GM18873 (cell line): ENCODE data around the gene FN1.

ENCODE experiments used
- ATAC-seq: cut with Tn5 transposase; IDR thresholded peaks from one replicate; pipeline ENCODE4 v1.9.1; 2021; ENCODE audit warnings: mild to moderate bottlenecking, moderate library complexity, moderate number of reproducible peaks; ENCODE audit not compliant: unreplicated experiment, low FRiP score

Gene FN1

DNA sequence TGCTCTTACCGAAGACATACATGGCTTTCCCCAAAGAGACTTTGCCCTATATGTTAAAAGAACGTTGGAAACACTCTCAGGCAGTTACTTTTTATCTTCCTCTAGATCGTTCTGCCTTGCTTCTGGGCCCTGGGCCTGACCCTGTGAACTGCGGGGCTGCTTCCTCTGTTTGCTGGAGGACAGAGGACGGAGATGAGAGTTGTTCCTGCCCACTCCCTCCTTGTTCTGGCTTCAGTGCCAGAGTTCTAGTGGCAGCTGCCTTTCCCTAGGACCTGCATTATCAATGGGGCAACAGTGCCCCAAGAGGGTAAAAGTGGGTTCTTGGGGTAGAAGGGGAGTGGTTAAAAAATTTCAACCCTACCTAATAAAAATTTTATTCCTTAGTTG lies 6.5 kb upstream of the FN1 start:
- no peak for ATAC-seq

DNA sequence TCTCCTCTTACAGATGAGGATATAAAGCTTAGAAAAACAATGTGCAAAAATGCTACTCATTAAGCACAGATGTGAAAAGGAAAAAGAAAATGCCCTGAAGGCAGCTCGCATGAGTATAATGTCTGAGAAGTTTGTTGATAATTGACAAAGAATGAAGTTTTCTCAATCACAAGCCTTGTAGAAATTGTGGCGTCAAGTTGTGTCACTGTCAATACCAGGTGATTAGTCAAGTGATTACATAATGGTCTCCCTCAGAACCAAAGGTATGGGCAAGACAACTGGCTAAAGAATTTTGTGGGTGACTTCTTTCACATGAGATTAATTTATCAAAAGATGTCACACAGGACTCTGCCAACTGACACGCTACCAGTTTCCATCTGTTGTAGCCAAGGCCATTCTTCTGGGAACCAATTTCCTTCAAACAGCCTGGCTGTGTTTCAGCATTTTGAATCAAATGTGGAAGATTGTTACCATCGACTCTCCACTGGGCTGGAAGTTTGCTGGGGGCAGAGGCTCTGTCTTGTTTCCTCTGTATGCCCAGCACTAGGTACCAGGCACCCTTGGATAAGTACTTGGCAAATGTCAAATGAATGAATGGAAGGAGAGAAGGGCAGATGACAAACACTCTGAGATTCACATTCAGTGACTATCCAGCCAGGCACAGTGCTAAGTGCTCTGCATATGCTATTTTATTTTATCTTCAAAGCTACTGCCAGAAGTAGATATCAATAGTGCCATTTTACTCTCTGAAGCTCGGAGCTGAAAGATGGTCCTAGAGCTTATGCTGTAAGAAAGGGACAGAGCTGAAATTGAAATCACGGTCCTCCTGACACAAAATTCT lies 5.9 kb upstream of the FN1 start:
- no peak for ATAC-seq

DNA sequence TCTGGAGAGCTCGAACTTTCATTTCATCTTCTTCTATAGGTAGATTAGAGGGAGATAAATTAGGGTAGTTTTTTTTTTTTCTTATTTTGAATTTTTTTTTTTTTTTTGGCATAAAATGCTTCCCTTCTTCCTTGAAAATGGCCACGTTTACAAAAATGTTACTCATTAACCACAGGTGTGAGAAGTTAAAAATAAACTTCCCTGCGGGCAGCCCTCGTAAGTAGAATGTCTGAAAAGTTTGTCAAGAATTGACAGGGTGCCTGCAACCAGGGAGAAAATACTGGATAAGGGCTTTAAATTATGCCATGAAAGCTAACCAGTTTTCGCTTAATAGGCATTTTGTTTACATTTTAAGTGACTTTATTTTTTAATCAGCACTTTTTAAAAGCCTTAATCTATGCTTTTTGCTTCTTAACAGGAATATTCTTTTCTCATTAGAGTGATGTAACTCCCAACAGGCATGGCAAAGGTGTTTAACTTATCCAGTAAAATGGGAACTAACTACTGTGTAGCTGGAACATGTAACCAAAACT lies 4.2 kb upstream of the FN1 start:
- no peak for ATAC-seq

DNA sequence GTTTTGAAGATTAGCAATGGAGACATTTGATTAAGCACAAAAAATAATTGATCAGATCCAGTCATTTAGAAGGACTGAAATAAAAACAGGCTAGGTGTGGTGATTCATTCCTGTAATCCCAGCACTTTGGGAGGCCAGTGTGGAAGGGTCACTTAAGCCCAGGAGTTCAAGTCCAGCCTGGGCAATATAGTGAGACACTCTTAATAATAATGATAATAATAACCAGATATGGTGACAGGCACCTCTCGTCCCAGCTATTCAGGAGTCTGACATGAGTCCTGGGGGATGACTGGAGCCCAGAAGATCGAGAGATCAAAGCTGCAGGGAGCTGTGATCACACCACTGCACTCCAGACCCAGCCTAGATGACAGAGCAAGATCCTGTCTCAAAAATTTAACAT lies 3.5 kb upstream of the FN1 start:
- no peak for ATAC-seq

DNA sequence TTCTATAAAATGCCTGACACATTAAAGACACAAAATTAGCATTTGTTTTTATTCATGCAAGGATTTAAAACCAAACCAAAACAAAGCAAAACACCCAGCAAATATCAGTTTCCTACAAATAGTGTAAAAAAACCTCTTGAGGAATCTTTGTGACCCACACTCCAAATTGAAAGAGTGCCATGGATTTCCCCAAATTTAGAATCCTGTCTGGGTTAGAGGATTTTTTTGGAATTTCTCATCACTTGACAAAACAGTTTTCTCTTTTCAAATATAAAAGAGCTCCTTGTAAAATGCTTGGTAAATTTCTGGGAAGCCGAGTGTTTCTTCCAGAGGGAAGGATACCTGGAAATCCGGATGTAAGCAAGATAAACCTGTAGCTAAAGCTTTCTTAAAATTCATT lies 1.7 kb upstream of the FN1 start:
- ATAC-seq, result no peak

DNA sequence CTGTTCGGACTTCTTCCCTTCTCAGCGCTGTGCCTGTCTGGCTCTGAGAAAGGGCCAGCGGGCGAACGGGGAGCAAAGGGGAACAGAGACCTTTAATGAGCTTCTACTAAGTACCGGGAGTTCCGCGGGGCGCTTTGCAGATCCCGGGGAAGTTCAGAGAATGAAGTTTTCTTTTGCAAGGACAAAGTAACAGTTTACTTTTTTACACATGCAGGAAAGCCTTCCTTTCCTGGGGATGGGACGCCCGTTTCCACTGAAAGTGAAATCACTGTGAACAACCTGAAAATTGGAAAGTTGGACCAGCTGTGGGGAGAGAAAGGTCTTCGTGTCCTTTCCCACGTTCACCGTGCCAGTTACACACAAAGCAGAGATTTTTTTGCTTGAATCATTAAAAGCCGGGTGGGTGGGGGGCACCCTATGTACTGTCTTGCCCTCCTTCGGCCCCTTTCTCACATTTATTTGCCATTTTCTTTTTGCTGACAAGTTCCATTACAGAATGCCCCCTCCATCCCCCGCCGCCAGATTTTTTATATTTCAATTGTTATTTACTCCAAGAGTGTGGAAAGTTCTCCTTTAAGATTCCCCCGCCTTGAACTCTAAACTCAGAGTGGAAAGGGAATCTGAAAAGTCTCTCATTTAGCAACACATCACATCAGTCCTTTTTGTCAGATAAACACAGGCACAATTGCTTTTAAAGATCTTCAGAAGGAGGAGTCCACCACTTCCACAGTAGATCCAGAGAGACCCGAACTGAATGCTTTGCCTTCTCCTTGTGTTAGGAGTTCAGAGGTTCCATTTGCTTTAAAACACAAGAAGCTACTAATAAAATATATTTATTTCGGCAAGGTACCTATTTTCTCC lies 1.1 kb upstream of the FN1 start:
- ATAC-seq, result no peak

DNA sequence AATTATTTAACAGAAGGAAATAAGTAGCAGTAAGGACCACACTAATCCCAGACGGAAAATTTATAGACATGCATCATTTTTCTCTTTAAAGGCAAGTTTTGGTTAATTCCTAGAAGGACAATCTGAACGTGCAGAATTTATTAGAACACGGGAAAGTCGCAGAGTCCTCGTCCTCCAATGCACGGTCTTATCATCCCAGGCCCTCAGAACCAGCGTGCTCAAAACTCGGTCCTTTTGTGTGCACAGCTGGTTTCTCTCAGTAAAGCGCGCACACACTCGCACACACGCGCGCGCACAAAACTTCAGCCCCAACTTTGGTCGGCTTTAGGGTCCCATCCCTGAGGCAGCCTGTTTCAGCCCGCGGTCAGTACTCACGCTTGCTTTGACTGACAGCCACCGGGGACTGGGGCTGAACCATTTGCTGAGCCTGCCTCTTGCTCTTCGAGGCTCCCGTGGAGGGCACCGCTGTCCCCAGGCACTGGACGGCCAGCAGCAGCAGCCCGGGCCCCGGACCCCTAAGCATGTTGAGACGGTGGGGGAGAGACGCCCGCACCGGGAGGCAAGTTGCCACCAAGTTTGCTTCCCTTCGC lies 493 bp downstream of the FN1 start:
- ATAC-seq, result no peak

DNA sequence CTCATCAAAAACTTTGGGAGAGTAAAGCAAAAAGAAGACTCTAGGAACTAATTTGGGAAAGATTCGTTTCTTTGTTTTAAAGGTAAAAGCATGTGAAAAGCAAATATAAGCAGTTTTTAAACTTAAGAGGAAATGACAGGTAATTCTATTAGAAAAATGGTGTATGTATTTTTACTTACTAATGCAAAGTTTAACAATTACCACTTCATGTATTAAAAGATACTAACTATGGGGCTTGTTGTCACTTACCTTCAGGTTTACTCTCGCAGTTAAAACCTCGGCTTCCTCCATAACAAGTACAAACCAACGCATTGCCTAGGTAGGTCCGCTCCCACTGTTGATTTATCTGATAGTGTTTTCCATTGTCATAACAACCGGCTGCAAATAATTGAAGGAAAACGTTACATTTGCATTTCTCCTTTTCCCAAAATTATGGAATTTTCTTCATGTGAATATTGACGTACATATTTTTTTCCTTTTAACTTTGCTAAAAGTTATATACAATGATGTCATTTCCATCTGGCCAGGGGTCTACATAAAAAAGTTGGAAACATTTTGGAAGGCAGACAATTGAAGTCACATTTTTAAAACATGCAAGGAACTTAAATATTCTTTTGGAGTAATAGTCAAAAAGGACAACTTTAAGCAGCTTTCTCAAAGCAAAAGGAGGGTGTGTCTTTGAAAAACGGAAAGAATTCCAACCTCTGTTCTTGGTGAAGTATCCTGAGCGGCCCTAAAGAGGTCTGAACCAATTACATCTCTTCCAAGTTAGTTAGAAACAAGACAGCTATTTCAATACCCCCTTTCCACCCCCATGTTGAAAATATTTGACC lies 1.2 kb downstream of the FN1 start:
- ATAC-seq, result no peak

DNA sequence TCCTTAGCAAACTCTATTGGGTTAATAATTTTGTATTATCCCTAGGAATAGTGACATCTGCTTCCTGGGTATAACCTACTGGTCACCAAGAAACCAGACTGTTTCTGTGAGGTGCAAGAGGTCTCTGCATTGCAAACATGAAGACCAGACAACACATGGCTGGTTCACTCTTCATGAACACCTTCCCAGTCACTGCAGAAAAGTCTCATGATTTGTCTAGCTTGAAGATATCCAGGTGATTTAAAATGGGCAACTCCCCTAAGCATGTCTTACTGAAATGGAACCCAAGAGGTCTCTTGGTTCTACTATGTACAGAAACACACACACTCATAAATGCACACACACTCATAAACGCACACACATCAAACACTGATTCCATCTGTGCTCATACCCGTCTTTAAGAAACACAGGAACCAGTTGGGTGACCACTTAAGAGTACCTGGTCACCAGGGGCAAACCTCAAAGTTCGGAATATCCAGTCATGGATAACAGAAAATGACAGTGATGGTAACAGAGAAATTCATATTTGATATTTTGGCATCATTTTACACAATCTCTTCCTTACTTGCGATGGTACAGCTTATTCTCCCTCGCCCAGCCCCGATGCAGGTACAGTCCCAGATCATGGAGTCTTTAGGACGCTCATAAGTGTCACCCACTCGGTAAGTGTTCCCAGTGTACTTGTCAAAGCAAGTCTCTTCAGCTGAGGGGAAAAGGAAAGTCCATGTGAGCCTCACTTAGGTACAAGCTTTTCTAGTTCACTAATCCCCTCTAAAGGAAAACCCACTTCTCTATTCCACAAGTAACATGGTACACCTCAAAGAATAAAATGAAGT lies 2.9 kb downstream of the FN1 start:
- no peak for ATAC-seq

DNA sequence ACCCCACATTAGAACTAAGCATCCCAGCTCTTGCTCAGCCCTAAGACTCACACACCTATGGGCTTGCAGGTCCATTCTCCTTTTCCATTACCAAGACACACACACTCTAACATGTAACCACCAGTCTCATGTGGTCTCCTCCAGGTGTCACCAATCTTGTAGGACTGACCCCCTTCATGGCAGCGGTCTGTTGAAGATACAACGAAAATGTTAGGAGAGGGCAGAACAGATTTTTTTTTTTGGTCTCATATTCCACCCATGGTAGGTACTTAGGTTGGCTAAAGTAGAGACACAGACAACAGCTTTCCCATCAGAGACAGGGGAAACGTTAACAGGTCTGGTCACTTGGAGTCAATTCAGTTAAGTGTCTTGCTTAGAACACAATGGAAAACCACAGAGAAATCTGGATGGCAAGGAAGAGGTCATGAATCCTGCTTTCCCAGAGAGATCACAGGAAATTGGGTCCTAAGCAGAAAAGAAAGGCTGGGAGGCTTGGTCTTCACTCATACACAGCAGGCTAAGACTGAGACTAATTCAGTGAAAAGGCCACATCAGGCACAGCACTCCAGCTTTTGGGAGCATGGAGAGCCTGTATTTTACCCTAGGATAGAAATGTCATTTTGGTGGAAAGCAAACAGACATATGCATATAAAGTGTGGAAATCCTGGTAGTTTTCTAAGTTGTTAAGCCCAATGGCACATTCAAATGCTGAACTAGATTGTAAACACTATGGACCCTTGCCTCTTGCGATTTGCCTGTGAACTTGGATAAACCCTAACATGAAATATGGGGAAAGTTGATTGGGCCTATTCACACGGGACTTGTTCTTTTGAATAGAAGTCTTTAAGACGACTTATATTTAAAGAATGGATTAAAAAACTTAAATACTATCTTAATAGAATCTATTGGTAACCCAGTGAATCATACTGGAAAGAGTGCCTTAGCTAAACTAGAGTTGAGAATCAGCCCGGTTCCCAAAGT lies 3.8 kb downstream of the FN1 start:
- ATAC-seq, result no peak

DNA sequence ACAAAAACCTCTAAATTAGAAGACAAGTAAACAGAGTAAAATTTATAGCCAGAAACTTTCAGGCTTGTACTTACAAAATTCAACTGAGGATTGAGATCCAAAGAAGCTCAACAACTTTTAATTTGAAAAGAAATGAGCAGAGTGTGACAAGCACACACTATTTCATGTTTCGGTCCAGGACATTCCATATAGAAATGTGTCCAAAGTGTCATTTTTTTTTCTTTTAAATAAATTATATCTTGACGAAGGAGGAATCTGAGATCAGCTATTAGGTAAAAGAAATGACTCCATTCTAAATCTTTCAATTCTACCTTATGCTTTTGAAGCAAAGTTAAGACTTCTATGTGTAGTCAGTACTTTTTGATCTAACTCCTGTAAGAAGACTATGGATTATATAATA lies 4.6 kb downstream of the FN1 start:
- ATAC-seq, result no peak

DNA sequence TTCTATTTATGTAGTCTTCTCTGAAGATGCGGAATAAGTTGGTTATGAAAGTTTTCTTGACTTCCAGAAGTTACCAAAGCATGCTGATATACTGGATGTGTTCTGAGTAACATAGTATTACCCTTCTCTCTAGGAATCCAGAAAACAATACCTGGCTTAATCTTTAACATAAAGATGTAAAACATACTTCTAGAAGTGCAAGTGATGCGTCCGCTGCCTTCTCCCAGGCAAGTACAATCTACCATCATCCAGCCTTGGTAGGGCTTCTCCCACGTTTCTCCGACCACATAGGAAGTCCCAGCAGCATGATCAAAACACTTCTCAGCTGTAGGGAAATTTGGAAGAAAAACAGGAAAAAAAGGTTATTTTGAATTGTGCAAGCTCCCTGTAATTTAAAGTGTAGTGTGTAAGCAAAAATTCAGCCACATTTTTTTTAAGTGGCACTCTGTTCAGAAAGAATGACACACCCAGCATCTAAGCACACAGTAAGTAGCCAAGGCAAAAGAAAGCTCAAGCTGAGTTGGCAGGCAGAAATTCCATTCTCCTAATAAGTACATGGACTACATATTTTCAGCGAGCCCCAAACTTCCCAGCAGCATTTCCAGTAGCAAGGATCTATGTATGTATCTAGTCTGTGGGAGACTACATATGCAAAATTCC lies 5.2 kb downstream of the FN1 start:
- no peak for ATAC-seq

DNA sequence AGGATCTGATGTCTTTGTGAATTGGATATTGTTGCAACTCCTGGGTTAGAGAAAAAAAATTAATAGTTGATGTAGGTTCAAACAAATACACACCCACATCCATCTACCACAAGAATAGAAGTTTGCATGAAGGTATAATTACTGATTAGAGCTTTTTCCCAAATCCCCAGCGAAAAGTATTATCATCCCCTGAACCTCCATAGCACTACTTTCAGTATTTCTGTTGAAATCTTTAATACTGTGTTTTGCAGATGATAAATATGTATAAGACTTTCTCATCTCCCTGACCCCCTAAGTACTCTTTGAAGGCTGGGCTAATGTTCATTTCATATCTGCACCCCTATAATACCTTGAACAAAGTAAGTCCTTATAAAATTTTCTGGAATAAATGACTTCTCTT lies 6.4 kb downstream of the FN1 start:
- ATAC-seq, result no peak

DNA sequence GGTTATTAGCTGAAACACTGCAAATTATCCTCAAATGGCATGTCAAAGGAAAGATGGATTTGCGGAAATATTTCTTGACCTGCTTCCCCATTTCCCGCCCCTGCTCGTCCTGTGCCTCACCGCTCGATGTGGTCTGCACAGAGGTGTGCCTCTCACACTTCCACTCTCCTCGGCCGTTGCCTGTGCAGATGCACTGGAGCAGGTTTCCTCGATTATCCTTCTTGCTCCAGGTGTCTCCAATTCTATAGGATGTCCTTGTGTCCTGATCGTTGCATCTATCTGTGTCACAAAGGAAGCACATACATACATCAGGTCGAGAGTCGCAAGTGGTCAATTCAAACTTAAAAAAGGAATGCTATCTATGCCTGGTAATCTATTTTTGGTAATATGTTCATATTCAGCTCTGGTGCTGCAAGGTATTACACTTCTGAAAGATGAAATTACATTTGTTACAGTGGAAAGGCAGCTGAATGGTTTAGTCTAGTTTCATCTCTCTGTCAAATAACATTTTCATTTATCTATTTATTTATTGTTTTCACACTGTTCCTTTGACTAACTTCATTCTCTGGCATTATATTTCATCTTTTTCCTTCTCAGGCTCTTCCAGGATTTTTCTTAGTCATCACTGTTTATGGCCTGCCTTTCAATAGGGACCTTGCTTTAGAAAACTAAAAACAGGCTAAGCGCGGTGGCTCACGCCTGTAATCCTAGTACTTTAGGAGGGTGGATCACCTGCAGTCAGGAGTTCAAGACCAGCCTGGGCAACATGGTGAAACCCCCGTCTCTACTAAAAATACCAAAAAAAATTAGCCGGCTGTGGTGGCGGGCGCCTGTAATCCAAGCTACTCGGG lies 7.6 kb downstream of the FN1 start:
- ATAC-seq, result no peak

DNA sequence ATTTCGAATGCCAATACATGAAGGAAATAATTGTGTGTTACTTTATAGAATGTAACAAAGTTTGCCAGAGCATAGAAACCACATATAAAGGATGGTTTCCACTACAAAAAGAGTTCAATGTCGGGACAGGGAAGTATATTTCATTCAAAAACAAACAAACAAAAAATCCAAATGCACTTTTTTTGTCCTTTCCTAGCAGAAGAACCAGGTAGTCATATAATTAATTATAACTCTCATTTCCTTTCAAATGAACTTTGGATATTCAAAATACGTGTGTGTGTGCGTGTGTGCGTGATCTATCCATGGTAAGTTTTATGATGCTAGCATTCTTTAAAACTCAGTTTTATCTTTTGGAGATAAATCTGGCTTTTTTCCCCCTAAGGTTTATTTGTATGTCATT lies 8.3 kb downstream of the FN1 start:
- no peak for ATAC-seq

DNA sequence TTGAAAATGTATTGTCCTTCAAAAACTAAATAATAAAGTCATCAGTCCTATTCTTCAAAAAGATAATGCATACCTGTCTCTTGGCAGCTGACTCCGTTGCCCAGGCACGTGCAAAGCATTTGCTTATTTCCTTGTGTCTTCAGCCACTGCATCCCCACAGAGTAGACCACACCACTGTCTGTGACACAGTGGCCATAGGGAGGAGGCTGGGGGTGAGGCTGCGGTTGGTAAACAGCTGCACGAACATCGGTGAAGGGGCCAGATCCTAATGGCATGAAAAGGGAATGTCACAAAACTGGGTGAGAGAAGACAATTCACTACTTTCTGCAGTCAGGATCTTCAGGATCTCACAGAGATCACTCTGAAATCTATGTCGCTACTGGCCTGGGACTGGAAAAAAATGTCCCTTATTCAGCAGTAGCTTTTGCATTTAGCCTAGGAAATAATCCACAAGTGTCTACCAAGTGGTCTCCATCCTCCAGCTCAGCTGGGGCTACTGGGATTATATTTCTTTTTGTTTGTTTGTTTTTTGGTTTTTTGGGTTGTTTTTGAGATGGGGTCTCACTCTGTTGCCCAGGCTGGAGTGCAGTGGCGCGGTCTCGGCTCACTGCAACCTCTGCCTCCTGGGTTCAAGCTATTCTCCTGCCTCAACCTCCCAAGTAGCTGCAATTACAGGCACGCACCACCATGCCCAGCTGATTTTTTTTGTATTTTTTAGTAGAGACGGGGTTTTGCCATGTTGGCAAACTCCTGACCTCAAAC lies 10.7 kb downstream of the FN1 start:
- ATAC-seq, result no peak
